IMR-90 (cell line): ENCODE data around the gene CNDP1. TPM values are rescaled to one million over a fixed set of nuclear protein-coding genes. Genes with fewer than 3 reads are reported as not detected.

Experiments
- ATAC-seq: fragments of 200-7000 bp; cut with Tn5 transposase; 2 replicates; pipeline ENCODE4 v1.9.1; 2020; ENCODE audit warnings: low read depth, mild to moderate bottlenecking, moderate library complexity
- BruUV-seq: library from RNA; stranded (reverse); fragments of 400-500 nt; replicated peaks from 2 replicates; lab custom pipeline; 2021; lab: Mats Ljungman, UMichigan
- CTCF ChIA-PET: fragments of 300-600 bp; formaldehyde crosslinking; extraction: SDS; loops from one replicate; lab custom pipeline; 2021; ENCODE audit warnings: antibody characterized with exemption; lab: Yijun Ruan, JAX
- POLR2A ChIA-PET: fragments of 300-600 bp; sonication (Branson Sonifier 250); formaldehyde crosslinking; loops from one replicate; lab custom pipeline; 2022; ENCODE audit warnings: antibody characterized with exemption; ENCODE audit not compliant: unreplicated experiment; lab: Charles Lee
- DNase-seq: peaks from one replicate; pipeline ENCODE4 v3.0.0; 2013
- H2AFZ ChIP-seq: replicated peaks from 2 replicates; pipeline ENCODE3; 2013; ENCODE audit warnings: low read length, mild to moderate bottlenecking; ENCODE audit not compliant: poor library complexity
- H2AK5ac ChIP-seq: 2 replicates; pipeline ENCODE4 v1.6.1; 2013; ENCODE audit warnings: low read depth, low read length, inconsistent platforms
- H2AK9ac ChIP-seq: replicated peaks from 2 replicates; pipeline ENCODE3; 2013; ENCODE audit warnings: mild to moderate bottlenecking, low read depth, low read length, moderate library complexity; ENCODE audit not compliant: poor library complexity
- H2BK120ac ChIP-seq: 2 replicates; pipeline ENCODE4 v1.6.1; 2013; ENCODE audit warnings: low read depth, low read length, inconsistent platforms
- H2BK15ac ChIP-seq: 3 replicates; pipeline ENCODE4 v1.6.1; 2013; ENCODE audit warnings: low read depth, low read length, inconsistent platforms
- H2BK20ac ChIP-seq: 2 replicates; pipeline ENCODE4 v1.6.1; 2013; ENCODE audit warnings: low read depth, mild to moderate bottlenecking, inconsistent platforms, low read length, moderate library complexity
- H2BK5ac ChIP-seq: 2 replicates; pipeline ENCODE4 v1.6.1; 2013; ENCODE audit warnings: mild to moderate bottlenecking, low read depth, low read length, inconsistent platforms; ENCODE audit not compliant: poor library complexity, severe bottlenecking
- H3K14ac ChIP-seq: replicated peaks from 2 replicates; pipeline ENCODE4 v1.6.1; 2013; ENCODE audit warnings: low read depth, low read length, inconsistent platforms
- H3K18ac ChIP-seq: 2 replicates; pipeline ENCODE4 v1.6.1; 2013; ENCODE audit warnings: low read depth, low read length, control low read depth
- H3K23ac ChIP-seq: 2 replicates; pipeline ENCODE4 v1.6.1; 2013; ENCODE audit warnings: low read depth, low read length, inconsistent platforms
- H3K27ac ChIP-seq: 2 replicates; pipeline ENCODE4 v1.5.1; 2013; ENCODE audit warnings: mild to moderate bottlenecking, control low read depth, low read length; ENCODE audit not compliant: insufficient read depth
- H3K27me3 ChIP-seq: 2 replicates; pipeline ENCODE4 v1.6.1; 2013; ENCODE audit warnings: low read length; ENCODE audit not compliant: control insufficient read depth, insufficient read depth
- H3K36me3 ChIP-seq: 2 replicates; pipeline ENCODE4 v1.6.1; 2013; ENCODE audit warnings: low read length, mixed read lengths; ENCODE audit not compliant: control insufficient read depth, insufficient read depth
- H3K4ac ChIP-seq: 2 replicates; pipeline ENCODE4 v1.6.1; 2013; ENCODE audit warnings: low read depth, low read length, inconsistent platforms
- H3K4me1 ChIP-seq: 2 replicates; pipeline ENCODE4 v1.6.1; 2013; ENCODE audit warnings: low read length, mixed read lengths; ENCODE audit not compliant: control insufficient read depth, insufficient read depth
- H3K4me2 ChIP-seq: 2 replicates; pipeline ENCODE4 v1.6.1; 2013; ENCODE audit warnings: low read depth, mild to moderate bottlenecking, control low read depth, low read length, moderate library complexity
- H3K4me3 ChIP-seq: 2 replicates; pipeline ENCODE4 v1.5.1; 2013; ENCODE audit warnings: low read depth, mild to moderate bottlenecking, control low read depth, low read length, moderate library complexity; ENCODE audit not compliant: insufficient read depth
- H3K56ac ChIP-seq: 2 replicates; pipeline ENCODE4 v1.6.1; 2013; ENCODE audit warnings: low read length, inconsistent platforms; ENCODE audit not compliant: insufficient read depth; ENCODE audit errors: extremely low read depth
- H3K79me1 ChIP-seq, 2 experiments: 2 replicates each; pipeline ENCODE4 v1.6.1; 2013; ENCODE audit warnings: low read length in 2 of 2, inconsistent platforms in 1 of 2, low read depth in 1 of 2
- H3K9ac ChIP-seq: 2 replicates; pipeline ENCODE4 v1.6.1; 2013; ENCODE audit warnings: low read depth, low read length, control low read depth
- H3K9me1 ChIP-seq: 2 replicates; pipeline ENCODE4 v1.6.1; 2013; ENCODE audit warnings: low read length, inconsistent platforms; ENCODE audit not compliant: insufficient read depth
- H3K9me3 ChIP-seq: 2 replicates; pipeline ENCODE4 v1.6.1; 2013; ENCODE audit warnings: low read length; ENCODE audit not compliant: control insufficient read depth, insufficient read depth
- H4K20me1 ChIP-seq: 2 replicates; pipeline ENCODE4 v1.6.1; 2013; ENCODE audit warnings: low read length, inconsistent platforms; ENCODE audit not compliant: insufficient read depth
- H4K5ac ChIP-seq: 2 replicates; pipeline ENCODE4 v1.6.1; 2013; ENCODE audit warnings: mild to moderate bottlenecking, low read depth, low read length, control low read depth
- H4K8ac ChIP-seq, 2 experiments: 2 replicates each; pipeline ENCODE4 v1.6.1; 2013; ENCODE audit warnings: low read depth in 2 of 2, low read length in 2 of 2, control low read depth in 1 of 2, inconsistent platforms in 1 of 2
- H4K91ac ChIP-seq: 2 replicates; pipeline ENCODE4 v1.6.1; 2013; ENCODE audit warnings: low read depth, low read length, inconsistent platforms; ENCODE audit not compliant: insufficient read depth
- BHLHE40 ChIP-seq: fragments of 150-350 bp; IDR thresholded peaks from 2 replicates; pipeline ENCODE4 v1.6.1; 2016; ENCODE audit warnings: mild to moderate bottlenecking, low read depth, low read length
- CEBPB ChIP-seq: IDR thresholded peaks from 2 replicates; pipeline ENCODE4 v1.6.1; 2012; ENCODE audit warnings: low read depth, low read length, improper control_type of control experiment
- CHD1 ChIP-seq: IDR thresholded peaks from 2 replicates; pipeline ENCODE4 v1.6.1; 2012; ENCODE audit warnings: low read depth, low read length, improper control_type of control experiment
- CTCF ChIP-seq: conservative IDR thresholded peaks from 2 replicates; pipeline ENCODE4 v1.5.1; 2012; ENCODE audit warnings: mild to moderate bottlenecking, low read depth, low read length, improper control_type of control experiment
- FOS ChIP-seq: fragments of 150-350 bp; IDR thresholded peaks from 2 replicates; pipeline ENCODE4 v1.6.1; 2016; ENCODE audit warnings: low read depth, low read length
- MAFK ChIP-seq: IDR thresholded peaks from 2 replicates; pipeline ENCODE4 v1.6.1; 2012; ENCODE audit warnings: low read depth, low read length, improper control_type of control experiment
- MXI1 ChIP-seq: IDR thresholded peaks from 2 replicates; pipeline ENCODE4 v1.6.1; 2012; ENCODE audit warnings: low read depth, mild to moderate bottlenecking, low read length, moderate library complexity, borderline replicate concordance
- NFE2L2 ChIP-seq: fragments of 150-350 bp; IDR thresholded peaks from 2 replicates; pipeline ENCODE4 v1.6.1; 2016; ENCODE audit warnings: low read depth, mild to moderate bottlenecking, low read length
- POLR2A ChIP-seq: IDR thresholded peaks from 2 replicates; pipeline ENCODE4 v1.6.1; 2012; ENCODE audit warnings: mild to moderate bottlenecking, low read depth, low read length
- RAD21 ChIP-seq: IDR thresholded peaks from 2 replicates; pipeline ENCODE4 v1.6.1; 2012; ENCODE audit warnings: low read length, improper control_type of control experiment
- RCOR1 ChIP-seq: IDR thresholded peaks from 2 replicates; pipeline ENCODE4 v1.6.1; 2012; ENCODE audit warnings: mild to moderate bottlenecking, low read length, improper control_type of control experiment; ENCODE audit not compliant: insufficient replicate concordance
- RFX5 ChIP-seq: IDR thresholded peaks from 2 replicates; pipeline ENCODE4 v1.8.0; 2012; ENCODE audit warnings: low read depth, mild to moderate bottlenecking, low read length, moderate library complexity
- SMC3 ChIP-seq: fragments of 150-350 bp; IDR thresholded peaks from 2 replicates; pipeline ENCODE4 v1.6.1; 2016; ENCODE audit warnings: low read depth, mild to moderate bottlenecking, antibody characterized with exemption, low read length, moderate library complexity
- USF2 ChIP-seq: fragments of 150-350 bp; IDR thresholded peaks from 2 replicates; pipeline ENCODE4 v1.6.1; 2017; ENCODE audit warnings: mild to moderate bottlenecking, antibody characterized with exemption, low read length, low read depth
- WGBS, 2 experiments: methylation state at CpG; one replicate each; pipeline versions ENCODE4 v1.1.5 to v1.1.7; 2013; ENCODE audit warnings: missing lambda C conversion rate in 2 of 2; ENCODE audit not compliant: insufficient read length in 1 of 2; ENCODE audit errors: extremely low coverage in 2 of 2; 5-methylcytosine and 5-hydroxymethylcytosine counted together
- dilution Hi-C: fragments of 300-500 bp; cut with HindIII; formaldehyde crosslinking; loops from one replicate; pipeline ENCODE4 v1.14.3; 2018; ENCODE audit warnings: low sequenced_read_pairs; ENCODE audit not compliant: unreplicated experiment
- in situ Hi-C: fragments of 300-500 bp; cut with MboI; formaldehyde crosslinking; loops from 3 replicates; pipeline ENCODE4 v1.14.3; 2019; ENCODE audit warnings: low sequenced_read_pairs, inconsistent platforms, mixed read lengths
- intact Hi-C: fragments of 100-400 bp; cut with micrococcal nuclease; formaldehyde crosslinking; loops from 2 replicates; pipeline ENCODE4 v1.10.0; 2022
- polyA plus RNA-seq, 3 experiments: library from polyadenylated mRNA; depleted of rRNA; stranded (reverse); fragments of >200 nt; gene quantifications; 2 replicates each; pipeline ENCODE4 v1.2.3, GENCODE V29; 2012; ENCODE audit warnings: low replicate concordance in 1 of 3
- total RNA-seq: library from RNA; depleted of rRNA; stranded (reverse); fragments of >200 nt; gene quantifications from 2 replicates; pipeline ENCODE4 v1.2.3, GENCODE V29; 2012
- TF ChIP-seq, protein P1 (sequence below): fragments of 150-350 bp; IDR thresholded peaks from 2 replicates; pipeline ENCODE4 v1.6.1; 2016; ENCODE audit warnings: low read depth, mild to moderate bottlenecking, low read length, moderate library complexity, borderline replicate concordance

CNDP1 gene
- total and polyA plus RNA-seq, 2 of the 4 experiments (the other 2 are of a cell fraction), result not detected

DNA sequence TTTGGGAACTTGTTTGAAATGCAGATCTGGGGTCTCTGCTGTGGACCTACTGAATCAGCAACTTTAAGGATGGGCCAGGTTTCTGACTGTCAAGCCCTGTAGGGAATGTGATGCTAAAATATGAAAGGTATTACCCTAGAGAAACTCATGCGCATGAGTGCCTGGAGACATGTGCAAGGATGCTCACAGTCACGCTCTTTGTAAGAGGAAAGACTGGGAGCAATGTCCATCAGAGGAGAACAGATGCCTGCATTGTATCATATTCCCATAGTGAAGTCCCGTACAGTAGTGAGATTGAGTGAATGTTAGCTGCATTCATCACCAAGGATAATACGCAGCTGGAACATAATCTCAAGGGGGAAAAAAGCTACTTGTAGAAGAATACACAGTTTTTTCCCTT is 77.5 kb downstream of the CNDP1 start:
- Histone ChIP-seq H4K5ac (no peak overlapping the region), H2BK15ac (no peak overlapping the region), H4K20me1 (peaks cover 3% of the 10 kb centered on the region; the same call in 1 of the 2 replicates), H3K27me3 (no peaks in the 10 kb centered on the region), H3K9ac (no peak overlapping the region), H2BK120ac (no peak overlapping the region), H2BK20ac (no peak overlapping the region), H2BK5ac (no peak overlapping the region), H3K14ac (no peak overlapping the region), H2AFZ (no peak overlapping the region), H3K23ac (no peak overlapping the region), H2AK5ac (0 out of 2 replicates have a peak overlapping the region, but pooled peaks have one; percentile 17), H3K36me3 (no peaks in the 10 kb centered on the region; the same call in 1 of the 2 replicates), H4K8ac (no peak overlapping the region), H3K4ac (no peak overlapping the region), H3K9me1 (peaks cover 6% of the 10 kb centered on the region), H3K79me1 (peaks cover 31 to 51% of the 10 kb centered on the region in 2 experiments), H3K4me2 (no peak overlapping the region), H4K91ac (no peak overlapping the region), H3K4me1 (peaks cover 5% of the 10 kb centered on the region), H3K27ac (no peak overlapping the region), H3K9me3 (0 out of 2 replicates have a peak, but pooled peaks cover 3% of the 10 kb centered on the region), H3K56ac (no peak overlapping the region), H3K4me3 (no peak overlapping the region), H2AK9ac (no peak overlapping the region), H3K18ac (no peak overlapping the region)
- dilution Hi-C loops, result no loop called here
- POLR2A ChIA-PET, result no interaction called here
- CTCF ChIA-PET, result no interaction called here
- ATAC-seq (no peak), DNase-seq (no peak)
- BruUV-seq, result no TSS peak
- in situ Hi-C loops, result no loop called here
- 100% methylated on average over 2 of the region's 4 CpGs; no CpG with 5 or more reads in 1 of the 2 experiments for WGBS, 2 experiments
- TF ChIP-seq RFX5 (no peak), NFE2L2 (no peak), RCOR1 (no peak), BHLHE40 (no peak), MAFK (no peak), SMC3 (no peak), CHD1 (no peak), USF2 (no peak), POLR2A (no peak), FOS (no peak), MXI1 (no peak), CEBPB (no peak), RAD21 (no peak), CTCF (no peak)
- TF ChIP-seq, protein P1, sequence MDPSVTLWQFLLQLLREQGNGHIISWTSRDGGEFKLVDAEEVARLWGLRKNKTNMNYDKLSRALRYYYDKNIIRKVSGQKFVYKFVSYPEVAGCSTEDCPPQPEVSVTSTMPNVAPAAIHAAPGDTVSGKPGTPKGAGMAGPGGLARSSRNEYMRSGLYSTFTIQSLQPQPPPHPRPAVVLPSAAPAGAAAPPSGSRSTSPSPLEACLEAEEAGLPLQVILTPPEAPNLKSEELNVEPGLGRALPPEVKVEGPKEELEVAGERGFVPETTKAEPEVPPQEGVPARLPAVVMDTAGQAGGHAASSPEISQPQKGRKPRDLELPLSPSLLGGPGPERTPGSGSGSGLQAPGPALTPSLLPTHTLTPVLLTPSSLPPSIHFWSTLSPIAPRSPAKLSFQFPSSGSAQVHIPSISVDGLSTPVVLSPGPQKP, result no peak
- intact Hi-C loops, result no loop called here
